Activated CD4-positive, CD25-positive, alpha-beta regulatory T cell treated with anti-CD3 and anti-CD28 coated beads, Interleukin-2, amount 50 U/mL, for 16 hours (primary cell): ENCODE data around the gene RASAL2.

ENCODE experiments used
- DNase-seq: peaks from one replicate; pipeline ENCODE4 v3.0.0-alpha.2; 2020; ENCODE audit warnings: low read depth, low spot score

RASAL2 gene

DNA sequence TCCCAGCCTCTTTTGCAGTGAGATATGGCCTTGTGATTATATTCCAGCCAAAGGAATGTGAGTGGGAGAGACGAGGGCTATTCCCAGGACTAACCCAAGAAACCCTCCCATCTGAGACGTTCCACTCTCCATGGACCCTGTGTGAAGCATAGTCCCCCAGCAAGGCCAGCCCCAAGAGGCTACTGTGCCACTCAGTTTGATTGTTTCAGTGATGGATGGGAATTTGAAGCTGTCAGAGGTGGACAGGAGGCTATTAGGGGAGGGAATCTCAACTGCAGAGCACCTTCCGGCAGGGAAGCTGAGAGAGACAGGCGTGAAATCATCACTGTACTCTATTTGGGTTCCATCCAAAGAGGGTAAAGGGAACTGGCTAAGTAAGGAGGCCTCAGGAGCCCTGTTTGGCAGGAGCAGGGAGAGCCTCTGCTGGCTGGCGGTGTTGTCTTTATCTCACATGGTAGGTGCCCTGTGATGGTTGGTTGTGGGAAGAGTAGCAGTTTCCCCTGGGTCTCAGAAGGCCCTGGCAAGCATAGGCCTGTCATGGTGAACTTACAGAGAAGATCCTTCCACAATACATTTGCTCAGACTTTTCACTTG, 415.6 kb downstream of the RASAL2 start:
- no peak for DNase-seq

DNA sequence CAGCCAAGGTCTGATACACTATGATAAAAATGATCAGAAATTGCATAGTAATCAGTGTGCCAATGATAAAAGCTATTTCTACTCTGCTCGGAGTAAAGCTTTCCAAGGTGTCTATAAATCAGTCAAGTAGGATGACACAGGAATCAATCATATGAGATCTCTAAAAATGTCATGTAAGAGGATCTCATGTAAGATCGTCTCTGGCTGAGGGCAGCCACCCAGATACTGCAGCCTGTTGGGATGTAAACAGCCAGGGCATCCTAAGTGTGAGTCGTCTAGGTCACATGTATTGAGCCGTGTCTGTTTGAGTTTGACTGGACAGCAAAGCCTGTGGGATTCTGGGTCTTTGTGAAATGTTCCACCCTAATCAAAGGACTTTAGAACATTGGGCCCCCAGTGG, 416.3 kb downstream of the RASAL2 start:
- DNase-seq: no peak

DNA sequence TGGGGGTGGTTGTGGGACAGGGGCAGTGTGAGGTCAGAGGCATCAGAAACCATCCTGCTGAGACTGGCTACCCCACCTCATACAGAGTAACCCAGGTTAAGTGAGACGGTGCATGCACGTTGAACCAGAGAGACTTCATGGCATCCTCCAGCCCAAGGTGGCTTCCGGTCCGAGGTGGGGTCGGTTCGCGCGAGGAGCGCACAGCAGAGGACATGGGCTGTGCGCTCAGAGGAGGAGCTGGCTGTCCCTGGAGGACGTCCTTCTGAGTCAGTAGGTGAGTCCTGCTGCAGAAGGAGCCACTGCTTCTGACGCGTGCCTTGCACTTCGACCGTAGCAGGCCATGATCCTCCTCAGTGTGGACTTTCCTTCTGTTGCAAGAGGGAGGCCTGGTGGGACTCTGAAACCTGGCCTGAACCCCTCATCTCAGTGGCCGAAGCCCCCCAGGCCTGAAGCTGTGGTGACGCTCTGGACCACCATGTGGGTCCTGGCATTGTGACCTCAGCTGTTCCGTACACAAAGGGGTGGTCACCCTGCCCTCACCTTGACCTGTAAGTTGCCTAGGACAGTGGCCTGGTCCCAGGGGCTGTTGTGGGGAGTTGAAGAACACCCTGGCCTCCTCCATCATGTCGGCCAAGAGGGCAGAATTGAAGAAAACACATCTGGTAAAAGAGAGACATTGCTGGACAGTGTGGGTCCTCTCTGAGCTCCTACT, 418.8 kb downstream of the RASAL2 start, which contains the start of gene TEX35:
TSS of gene TEX35 (plus strand) at position 544 of the 712 bp plus-strand sequence. CDS start at position 624, 80 bp downstream.
- DNase-seq: no peak

DNA sequence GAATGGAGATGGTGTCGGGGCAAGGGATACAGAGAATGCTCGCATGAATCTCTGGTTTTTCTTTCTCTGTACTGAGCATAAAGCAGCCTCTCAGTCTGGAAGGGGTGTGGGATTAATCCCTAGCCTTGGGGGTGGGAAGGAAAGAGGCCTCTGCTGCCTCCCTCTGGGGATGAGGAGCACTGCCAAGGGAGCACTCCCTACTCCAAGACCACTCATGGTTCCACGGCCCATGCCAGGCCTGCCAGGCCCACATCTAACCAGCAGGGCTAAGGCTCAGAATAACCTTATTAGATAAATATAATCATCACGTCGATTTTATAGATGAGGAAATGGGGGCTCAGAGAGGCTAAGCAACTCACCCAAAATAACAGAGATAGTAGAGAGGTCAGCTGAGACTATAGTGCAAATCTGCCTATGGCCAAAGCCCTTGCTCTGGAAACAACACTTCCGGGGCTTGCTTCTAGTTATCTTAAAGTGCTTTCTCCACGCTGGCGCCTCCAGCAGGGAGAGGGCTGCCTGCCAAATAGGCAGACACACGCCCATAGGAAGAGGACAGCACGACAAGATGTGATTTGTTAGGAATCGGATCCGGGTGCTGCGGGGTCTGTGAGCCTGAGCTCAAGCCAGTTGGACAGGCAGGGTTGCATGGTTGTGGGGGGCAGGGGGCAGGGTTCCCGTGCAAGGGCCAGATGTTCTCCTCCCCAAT, 419.5 kb downstream of the RASAL2 start:
- no peak for DNase-seq

DNA sequence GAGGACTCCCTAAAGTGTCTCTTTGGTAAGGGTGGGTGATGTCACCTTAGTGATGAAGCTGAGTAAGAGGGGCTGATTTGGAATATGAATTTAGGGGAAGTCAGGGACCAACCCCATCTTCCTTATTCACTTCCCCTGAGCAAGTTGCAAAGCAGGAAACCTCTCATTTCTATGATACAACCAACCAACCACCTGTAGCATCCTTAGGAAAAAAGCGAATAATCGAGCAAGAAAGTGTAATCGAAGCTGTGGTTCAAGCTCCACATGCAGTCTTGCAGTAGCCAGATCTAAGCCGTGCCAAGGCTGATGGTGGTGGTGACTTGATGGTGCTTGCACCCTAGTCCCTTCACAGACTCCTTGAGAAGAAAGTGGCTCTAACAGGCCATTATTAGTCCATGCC, 422.2 kb downstream of the RASAL2 start:
- no peak for DNase-seq

DNA sequence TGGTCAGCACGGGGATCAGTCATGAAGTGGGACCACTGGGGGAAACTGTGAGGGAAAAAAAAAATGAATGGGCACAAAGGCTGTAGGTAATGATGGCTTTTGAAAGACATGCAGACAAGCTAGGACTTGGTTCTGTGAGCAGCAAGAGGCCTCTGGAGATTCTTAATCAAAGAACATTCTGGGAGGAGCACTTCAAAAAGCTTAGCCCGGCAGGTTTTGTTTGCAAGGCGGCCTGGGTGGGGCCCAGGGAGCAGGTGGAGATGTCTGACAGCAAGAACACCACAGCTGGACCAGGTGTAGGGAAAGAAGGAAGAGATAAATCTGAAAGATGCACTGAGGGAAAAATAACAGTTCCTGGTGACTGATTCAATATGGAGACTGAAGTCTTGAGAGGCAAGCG, 425.0 kb downstream of the RASAL2 start:
- DNase-seq: no peak

DNA sequence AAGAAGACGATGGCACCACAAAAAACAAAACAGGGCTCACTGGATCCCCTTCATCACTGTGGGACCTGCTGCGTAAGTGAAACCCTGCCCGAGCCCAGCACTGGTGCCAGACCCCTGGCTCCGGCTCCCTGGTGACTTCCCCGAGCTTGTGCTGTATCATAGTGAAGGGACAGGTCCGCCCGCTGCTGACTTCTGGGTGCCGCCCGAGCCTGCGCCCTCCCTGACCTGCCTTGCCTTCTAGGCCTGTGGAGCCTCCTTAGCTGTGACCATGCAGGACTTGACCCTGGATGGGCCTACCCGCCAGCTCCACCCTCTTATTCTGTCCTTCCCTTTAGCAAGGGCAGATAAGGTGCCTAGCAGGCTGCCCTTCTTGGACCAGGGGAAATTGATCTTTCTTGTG, 426.9 kb downstream of the RASAL2 start:
- DNase-seq: no peak

DNA sequence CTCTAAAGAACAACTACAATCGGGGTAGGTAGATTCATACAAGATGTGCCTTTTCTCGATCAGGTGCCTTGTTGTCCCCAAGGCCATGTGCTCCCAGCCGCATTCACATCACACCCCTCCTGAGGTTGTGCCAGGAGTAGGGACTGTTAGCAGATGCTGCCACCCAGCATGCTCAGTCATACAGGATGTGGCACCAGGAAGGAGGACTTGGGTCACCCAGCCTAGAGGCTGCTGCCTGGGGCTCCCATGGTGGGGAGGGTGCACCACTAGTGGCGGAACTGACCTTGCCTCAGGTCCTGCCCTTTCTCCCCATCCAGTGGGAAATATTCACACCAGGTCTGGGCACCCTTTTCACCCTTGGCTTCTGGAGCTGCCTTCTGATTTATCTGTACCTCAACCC, 427.3 kb downstream of the RASAL2 start:
- no peak for DNase-seq

DNA sequence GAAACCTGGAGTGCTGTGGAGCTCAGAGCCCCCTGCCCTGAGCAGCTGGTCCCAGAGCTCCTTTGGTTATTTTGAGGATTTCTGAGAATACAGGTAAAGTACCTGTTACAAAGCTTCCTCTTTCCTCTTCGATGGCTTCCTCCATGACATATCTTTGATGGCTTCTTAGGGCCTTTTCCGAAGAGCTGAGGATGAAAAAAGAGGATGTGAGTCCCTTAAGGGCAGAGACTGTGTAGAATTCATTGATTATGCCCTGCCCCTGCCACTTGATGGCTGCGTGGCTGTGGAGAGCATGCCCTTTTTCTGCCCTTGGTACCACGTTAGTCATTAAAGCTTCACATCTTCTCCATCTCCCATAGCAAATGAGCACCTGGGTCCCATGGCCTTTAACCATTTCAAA, 433.2 kb downstream of the RASAL2 start:
- no peak for DNase-seq

DNA sequence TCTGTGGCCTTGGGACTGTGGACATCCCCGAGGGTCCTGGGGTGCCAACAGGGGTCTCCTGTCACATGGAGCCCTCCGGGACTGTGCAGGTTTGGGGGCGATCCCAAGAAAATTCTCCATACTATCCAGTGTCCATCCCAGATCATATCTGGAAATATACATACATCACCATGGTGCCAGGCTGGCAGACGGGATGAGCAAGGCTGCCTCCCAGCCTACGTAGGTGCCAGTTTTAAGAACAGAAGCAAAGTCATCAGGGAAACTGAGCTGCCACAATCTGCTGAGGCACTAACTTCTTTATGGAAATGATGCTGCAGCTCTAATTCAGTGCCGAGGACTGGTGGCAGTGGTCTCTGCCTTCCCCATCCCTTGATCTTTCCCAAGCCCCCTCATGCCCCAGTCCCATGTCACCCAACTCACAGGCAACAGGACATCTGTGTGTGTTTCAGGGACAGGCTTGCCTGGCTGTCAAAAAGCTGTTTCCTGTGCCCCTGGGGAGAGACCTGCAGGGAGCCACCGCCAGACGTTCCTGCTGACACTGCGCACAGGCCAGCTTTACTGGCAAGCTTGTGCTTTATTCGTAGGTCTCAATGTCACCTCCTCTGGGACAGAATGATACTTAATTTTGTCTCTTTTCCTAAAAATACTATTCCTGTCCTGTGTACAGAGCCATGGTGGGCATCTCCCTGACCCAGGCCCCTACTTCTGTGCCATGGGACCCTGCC, 434.5 kb downstream of the RASAL2 start:
- DNase-seq: no peak

DNA sequence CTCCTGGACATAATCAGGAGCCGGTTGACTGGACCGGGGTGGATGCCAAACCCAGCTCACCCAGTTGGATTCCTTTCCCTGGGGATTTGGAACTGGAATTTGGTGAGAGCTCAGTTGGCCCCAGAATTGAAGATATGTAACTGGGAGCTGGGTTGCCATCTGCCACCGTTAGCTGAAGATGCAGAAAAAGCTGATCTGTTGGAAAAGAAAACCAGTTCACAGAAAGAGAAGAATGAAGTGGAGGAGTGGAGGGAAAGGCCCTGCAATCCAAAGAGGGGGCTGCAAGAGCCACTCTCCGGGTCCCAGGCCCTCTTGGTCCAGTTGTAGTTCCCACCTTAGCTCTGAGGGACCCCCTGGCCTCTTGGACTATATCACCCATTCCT, 435.0 kb downstream of the RASAL2 start:
- no peak for DNase-seq

DNA sequence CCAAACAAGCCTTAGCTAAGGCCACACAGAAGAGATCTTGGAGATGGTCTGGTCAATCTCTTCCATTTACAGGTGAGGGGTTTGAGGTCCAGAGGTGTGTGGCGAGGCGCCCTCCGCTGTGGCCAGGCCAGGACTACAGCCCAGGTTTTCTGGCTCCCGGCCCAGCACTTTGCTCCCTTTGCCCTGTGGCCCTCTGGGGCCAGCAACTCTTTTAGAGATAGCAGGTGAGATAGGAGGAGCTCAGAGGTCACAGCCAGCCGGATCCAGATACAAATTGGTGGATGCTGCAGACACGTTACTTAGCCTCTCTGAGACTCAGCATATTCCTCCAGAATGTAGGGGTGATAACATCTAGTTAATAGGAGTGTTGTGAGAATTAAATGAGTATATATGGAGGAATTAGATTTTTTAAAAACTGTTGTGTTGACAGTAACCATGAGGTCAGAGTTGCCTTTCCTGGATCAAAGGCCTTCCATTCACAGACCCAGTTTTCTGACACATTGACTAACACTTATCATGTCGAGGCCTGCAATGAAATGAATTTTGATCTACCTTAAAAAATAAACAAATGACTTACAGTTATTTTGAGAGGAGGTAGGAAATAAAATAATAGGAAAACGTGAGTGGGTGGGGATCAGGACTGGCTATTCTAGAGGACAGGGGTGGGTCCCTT, 435.6 kb downstream of the RASAL2 start:
- DNase-seq: no peak

DNA sequence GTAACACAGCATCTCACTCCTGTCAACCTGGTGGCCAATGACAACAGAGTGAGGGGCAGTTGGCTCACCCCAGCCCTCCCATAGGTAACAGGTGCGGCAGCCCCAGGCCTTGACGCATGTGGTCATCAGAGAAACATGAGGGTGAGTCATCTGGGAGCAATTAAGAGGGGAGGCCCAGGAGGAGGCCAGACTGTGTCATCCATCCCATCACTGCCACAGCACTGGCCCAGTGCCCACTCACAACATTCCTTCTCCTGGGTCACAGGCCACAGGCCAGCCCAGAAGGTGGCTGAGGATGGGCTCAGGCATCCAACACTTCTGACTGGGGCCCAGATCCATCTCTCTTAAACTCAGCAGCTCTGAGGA, 436.1 kb downstream of the RASAL2 start:
- DNase-seq: no peak

DNA sequence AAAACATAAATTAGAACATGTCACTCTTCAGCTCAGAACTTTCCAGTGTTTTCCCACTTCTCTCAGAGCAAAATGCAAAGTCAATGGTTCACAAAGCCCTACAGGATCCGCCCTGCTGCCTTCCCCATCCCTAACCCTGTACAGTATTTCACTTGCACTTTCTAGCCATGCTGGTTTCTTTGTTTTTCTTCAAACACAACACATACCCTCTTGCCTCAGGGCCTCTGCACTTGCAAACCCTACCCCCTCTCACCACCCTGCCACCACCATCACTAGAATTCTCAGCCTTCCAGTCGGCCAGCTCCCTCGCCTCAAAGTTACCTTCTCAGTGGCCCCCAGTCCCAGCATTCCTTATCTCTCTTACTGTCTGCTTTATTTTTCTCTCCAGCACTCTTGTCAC, 436.6 kb downstream of the RASAL2 start:
- DNase-seq: no peak

DNA sequence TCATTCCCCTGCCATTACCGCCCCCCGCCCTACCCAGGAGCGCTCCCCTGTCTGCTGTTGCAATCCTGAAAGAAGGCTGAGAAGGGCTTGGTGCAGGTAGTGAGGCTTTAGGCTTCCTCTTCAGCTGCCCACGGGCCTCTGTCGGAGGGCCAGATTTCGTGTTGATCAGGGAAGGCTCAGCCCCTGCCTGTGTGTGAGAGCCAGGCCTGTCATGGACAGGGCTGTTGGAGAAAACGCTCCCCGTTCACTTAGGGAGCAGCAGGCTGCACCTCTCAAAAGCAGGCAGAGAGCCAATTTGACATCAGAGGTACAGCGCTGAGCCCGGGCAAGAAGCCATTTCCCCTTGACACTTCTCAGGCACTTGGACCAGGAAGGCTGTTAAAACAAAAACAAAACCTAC, 438.0 kb downstream of the RASAL2 start:
- no peak for DNase-seq

DNA sequence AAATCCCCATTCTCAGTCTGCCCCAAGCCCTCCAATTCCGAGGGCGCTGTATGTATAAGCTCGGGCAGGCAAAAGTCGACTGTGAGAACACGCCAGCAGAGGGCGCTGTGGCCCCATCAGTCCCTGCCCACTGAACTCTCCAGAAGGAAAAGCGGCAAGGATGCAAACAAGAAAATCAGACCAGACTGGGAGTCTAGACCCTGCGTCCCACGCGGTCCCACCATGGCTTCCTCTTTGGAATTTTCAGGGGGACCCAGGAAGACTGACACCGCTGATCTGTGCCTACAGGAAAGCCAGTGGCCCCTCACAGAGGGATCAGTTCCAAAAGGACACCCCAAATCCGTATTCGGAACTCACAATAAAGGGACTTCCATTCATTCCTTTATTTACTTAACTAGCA, 438.5 kb downstream of the RASAL2 start:
- DNase-seq: peak; percentile 42

DNA sequence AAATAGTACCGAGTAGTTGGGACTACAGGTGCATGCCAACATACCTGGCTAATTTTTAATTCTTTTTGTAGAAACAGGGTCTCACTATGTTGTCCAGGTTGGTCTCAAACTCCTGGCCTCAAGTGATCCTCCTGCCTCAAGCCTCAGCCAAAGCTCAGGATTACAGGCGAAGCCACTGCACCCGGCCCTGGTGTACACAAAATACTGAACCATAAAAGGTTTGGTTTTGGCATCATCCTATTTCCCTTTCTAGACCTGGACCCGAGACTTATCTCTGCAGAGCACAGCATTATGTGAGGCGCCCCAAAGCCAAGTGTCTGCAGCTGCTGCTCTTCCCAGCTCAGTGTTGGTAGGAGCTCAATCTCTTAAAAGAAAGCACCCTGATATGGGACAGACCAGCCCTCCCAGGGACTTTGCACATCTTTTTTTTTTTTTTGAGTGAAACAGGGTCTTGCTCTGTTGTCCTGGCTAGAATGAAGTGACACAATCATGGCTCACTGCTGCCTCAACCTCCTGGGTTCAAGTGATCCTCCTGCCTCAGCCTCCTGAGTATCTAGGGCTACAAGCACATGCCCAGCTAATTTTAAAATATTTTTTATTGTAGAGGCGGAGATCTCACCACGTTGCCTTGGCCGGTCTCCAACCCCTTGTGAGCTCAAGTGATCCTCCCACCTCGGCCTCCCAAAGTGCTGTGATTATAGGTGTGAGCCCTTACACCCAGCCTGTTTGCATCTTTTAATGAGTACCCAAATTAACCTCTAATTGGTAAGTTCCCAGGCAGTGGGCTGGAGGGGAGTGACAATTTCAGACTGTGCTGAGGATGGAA, 439.4 kb downstream of the RASAL2 start:
- DNase-seq: no peak
